C4-2B (cell line): ENCODE measurements around the gene C16orf78.

Experiments used
- ZFX ChIP-seq: fragments of 450-650 bp; IDR thresholded peaks from 2 replicates; pipeline ENCODE4 v1.6.1; 2017
- TF ChIP-seq, protein P1 (sequence below): fragments of 450-650 bp; conservative IDR thresholded peaks from 2 replicates; pipeline ENCODE4 v1.5.1; 2017; ENCODE audit warnings: mild to moderate bottlenecking

DNA sequence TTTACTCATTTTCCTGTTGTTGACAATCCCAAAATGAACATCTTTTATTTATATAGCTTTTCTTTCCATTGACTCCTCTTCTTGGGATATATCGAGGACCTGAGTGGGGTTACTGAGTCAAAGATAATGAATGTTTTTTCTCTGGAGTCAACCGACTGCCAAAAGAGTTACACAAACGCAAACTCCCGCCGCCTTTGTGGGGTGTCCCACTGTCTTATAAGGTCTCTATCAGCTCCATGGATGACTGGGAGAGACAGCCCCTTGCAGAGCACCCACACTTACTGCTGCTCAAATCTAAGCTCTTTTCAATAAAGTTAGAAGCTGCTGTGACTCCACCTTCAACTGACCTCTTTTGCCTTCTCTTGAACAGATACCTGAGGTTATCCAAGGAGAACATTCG is 25.2 kb downstream of the C16orf78 start:
- TF ChIP-seq, protein P1, sequence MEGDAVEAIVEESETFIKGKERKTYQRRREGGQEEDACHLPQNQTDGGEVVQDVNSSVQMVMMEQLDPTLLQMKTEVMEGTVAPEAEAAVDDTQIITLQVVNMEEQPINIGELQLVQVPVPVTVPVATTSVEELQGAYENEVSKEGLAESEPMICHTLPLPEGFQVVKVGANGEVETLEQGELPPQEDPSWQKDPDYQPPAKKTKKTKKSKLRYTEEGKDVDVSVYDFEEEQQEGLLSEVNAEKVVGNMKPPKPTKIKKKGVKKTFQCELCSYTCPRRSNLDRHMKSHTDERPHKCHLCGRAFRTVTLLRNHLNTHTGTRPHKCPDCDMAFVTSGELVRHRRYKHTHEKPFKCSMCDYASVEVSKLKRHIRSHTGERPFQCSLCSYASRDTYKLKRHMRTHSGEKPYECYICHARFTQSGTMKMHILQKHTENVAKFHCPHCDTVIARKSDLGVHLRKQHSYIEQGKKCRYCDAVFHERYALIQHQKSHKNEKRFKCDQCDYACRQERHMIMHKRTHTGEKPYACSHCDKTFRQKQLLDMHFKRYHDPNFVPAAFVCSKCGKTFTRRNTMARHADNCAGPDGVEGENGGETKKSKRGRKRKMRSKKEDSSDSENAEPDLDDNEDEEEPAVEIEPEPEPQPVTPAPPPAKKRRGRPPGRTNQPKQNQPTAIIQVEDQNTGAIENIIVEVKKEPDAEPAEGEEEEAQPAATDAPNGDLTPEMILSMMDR, result no peak
- no peak for TF ChIP-seq ZFX
